AG04449 (cell line): ENCODE measurements around the gene DTX1.

Experiments used
- CTCF ChIA-PET: fragments of 350-600 bp; formaldehyde crosslinking; extraction: SDS; loops from one replicate; lab custom pipeline; 2021; ENCODE audit warnings: antibody characterized with exemption; lab: Yijun Ruan, JAX
- POLR2A ChIA-PET: fragments of 400-600, 350-600 bp; formaldehyde crosslinking; extraction: SDS; loops from one replicate; lab custom pipeline; 2020; ENCODE audit warnings: antibody characterized with exemption, inconsistent platforms; lab: Yijun Ruan, JAX
- DNase-seq: peaks from one replicate; pipeline ENCODE4 v3.0.0-alpha.2; 2010; ENCODE audit warnings: low read depth, low spot score
- H3K4me3 ChIP-seq: 2 replicates; pipeline ENCODE4 v1.5.1; 2011; ENCODE audit warnings: low read depth, mild to moderate bottlenecking, control low read depth, low read length
- CTCF ChIP-seq: IDR thresholded peaks from one replicate; pipeline ENCODE4 v1.5.1; 2011; ENCODE audit warnings: mild to moderate bottlenecking, moderate library complexity, low read length, control low read depth, inconsistent platforms; ENCODE audit not compliant: insufficient read depth; ENCODE audit errors: missing control alignments

The DTX1 gene

DNA sequence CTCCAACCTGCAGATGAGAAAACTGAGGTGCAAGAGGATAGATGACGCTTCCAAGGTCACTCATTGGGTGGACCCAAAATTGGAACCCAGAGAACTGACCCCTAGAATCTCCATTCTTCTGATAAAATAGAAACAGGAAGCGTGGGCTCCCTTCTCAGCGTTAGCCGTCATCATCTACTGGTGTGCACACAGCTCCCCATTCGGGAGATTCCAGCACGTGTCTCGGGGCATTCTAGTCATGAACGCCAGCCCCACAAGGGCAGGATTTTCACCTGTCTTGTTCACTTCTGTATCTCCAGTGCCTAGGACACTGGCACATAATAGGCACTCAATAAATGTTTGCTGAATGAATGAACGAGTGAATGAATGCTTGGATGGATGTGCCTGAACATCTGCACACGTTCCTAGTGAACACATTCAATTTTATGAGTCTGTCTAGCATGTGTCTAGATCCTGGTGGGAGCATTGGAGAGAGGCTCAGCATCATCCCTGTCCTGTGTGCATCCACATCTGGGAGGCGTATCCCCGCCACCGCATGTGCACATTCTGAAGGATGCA lies 48.5 kb downstream of the DTX1 start:
- H3K4me3 ChIP-seq: no peak overlapping the region
- POLR2A ChIA-PET: no interaction called here
- CTCF ChIA-PET: no interaction called here
- no peak for DNase-seq
- TF ChIP-seq CTCF: no peak

DNA sequence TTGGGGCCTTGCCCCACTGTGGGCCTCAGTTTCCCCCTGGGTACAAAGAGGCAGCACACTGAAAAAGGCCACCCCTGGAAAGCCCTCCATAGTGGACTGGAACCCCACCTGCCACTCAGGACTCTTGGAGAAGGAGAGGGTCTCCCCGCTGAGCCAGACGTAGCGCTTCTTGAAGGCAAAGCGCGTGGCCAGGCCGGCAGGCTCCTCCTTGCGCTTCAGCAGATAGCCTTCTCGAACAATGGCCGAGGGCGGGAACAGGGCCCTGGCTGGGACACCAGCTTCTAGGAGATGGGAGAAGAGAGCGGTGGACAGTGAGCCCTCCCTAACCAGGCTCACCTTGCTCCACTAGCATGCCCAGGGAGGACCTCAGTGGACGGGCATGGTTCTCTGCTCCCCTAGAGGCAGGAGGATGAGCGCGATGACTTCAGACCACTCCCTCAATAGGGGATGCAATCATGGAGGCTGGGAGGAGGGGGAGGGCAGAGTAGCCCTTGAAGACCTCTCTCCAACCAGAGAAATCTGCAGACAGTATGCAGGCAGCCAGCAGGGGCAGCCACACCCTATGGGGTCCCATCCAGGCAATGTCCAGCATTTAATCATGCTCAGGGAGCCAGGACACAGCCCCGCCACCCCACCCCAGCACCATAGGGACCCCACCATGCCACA lies 49.2 kb downstream of the DTX1 start:
- no peak for TF ChIP-seq CTCF
- H3K4me3 ChIP-seq: no peak overlapping the region
- ChIA-PET CTCF (no interaction called here), POLR2A (no interaction called here)
- DNase-seq: no peak

GRCh38 chr12:113106361-113106760 lies 49.8 kb downstream of the DTX1 start:
- ChIA-PET POLR2A (no interaction called here), CTCF (no interaction called here)
- no peak for DNase-seq

GRCh38 chr12:113108308-113108707 lies 51.8 kb downstream of the DTX1 start:
- ChIA-PET POLR2A (no interaction called here), CTCF (no interaction called here)
- no peak for TF ChIP-seq CTCF
- H3K4me3 ChIP-seq: no peak overlapping the region
- DNase-seq: no peak

More at GRCh38 chr12:113106361-113106760, 49.8 kb downstream of the DTX1 start:
- H3K4me3 ChIP-seq: no peak overlapping the region
- no peak for TF ChIP-seq CTCF

- ChIA-PET CTCF (no interaction called here), POLR2A (no interaction called here)
- TF ChIP-seq CTCF: no peak
- DNase-seq: no peak
- no peak overlapping the region for H3K4me3 ChIP-seq
Measured at GRCh38 chr12:113109360-113109759, 52.8 kb downstream of the DTX1 start.

- ChIA-PET POLR2A (no interaction called here), CTCF (interaction anchor here (0.5 kb wide), 1 partner anchor 85 kb away, joined by 3 read pairs; no protein-coding TSS in a partner anchor)
- TF ChIP-seq CTCF: no peak
Measured at GRCh38 chr12:113109872-113110599, 53.5 kb downstream of the DTX1 start.

More at GRCh38 chr12:113109872-113110599, 53.5 kb downstream of the DTX1 start:
- DNase-seq: no peak
- no peak overlapping the region for H3K4me3 ChIP-seq
